GM12878 (cell line): Measurements from ENCODE around the gene SLC25A13.

Experiments used
- DPF2 ChIP-seq: fragments of 450-650 bp; IDR thresholded peaks from 2 replicates; pipeline ENCODE4 v1.6.1; 2017; ENCODE audit warnings: mild to moderate bottlenecking
- GABPA ChIP-seq: IDR thresholded peaks from 2 replicates; pipeline ENCODE4 v1.6.1; 2014; ENCODE audit warnings: antibody characterized with exemption, low read depth, mild to moderate bottlenecking, inconsistent platforms
- JUND ChIP-seq: IDR thresholded peaks from 2 replicates; pipeline ENCODE4 v1.6.1; 2012; ENCODE audit warnings: low read depth, mild to moderate bottlenecking, low read length, improper control_type of control experiment, moderate library complexity
- KDM1A ChIP-seq: fragments of 200-600 bp; sonication (generic); IDR thresholded peaks from 2 replicates; pipeline ENCODE4 v1.6.1; 2016; ENCODE audit warnings: borderline replicate concordance
- MXI1 ChIP-seq: fragments of 150-350 bp; IDR thresholded peaks from 2 replicates; pipeline ENCODE4 v1.6.1; 2011; ENCODE audit warnings: low read depth, mild to moderate bottlenecking, inconsistent platforms, low read length, improper control_type of control experiment
- POLR2A ChIP-seq: IDR thresholded peaks from 2 replicates; pipeline ENCODE4 v1.6.1; 2011; ENCODE audit warnings: low read depth, mild to moderate bottlenecking, low read length
- ZNF24 ChIP-seq: fragments of 450-650 bp; IDR thresholded peaks from 2 replicates; pipeline ENCODE4 v1.6.1; 2017; ENCODE audit warnings: antibody characterized with exemption, mild to moderate bottlenecking

- TF ChIP-seq KDM1A: no peak
- no peak for TF ChIP-seq GABPA
- TF ChIP-seq MXI1: no peak
- no peak for TF ChIP-seq DPF2
- no peak for TF ChIP-seq ZNF24
- TF ChIP-seq POLR2A: no peak
- no peak for TF ChIP-seq JUND
Observed at GRCh38 chr7:96177353-96177752, 144.5 kb downstream of the SLC25A13 start.
